Mucosa of descending colon (tissue), 3 donors: ENCODE data around the gene DOCK4. TPM values are rescaled to one million over a fixed set of nuclear protein-coding genes. Genes with fewer than 3 reads are reported as not detected.
A peak's percentile ranks its signal among the peaks of the same experiment; 100 is the strongest.

Experiments used
- ATAC-seq: fragments of 200-7000 bp; cut with Tn5 transposase; one replicate; pipeline ENCODE4 v1.9.1; 2020; ENCODE audit warnings: mild to moderate bottlenecking, moderate library complexity
- DNase-seq, 3 donors: peaks; one replicate each; pipeline ENCODE4 v3.0.0-alpha.2; 2020
- H3K36me3 ChIP-seq: fragments of 200-600 bp; one replicate; pipeline ENCODE4 v1.8.0; 2021; ENCODE audit warnings: low read depth, mild to moderate bottlenecking
- H3K4me1 ChIP-seq: fragments of 200-600 bp; one replicate; pipeline ENCODE4 v1.8.0; 2021; ENCODE audit warnings: low read depth, mild to moderate bottlenecking
- H3K4me3 ChIP-seq: fragments of 200-600 bp; one replicate; pipeline ENCODE4 v1.8.0; 2021; ENCODE audit warnings: mild to moderate bottlenecking
- H3K9me3 ChIP-seq: fragments of 200-600 bp; one replicate; pipeline ENCODE4 v1.8.0; 2021; ENCODE audit warnings: mild to moderate bottlenecking
- intact Hi-C, 2 donors: fragments of 100-400 bp; cut with DNase I in 1 of 2; cut with micrococcal nuclease in 1 of 2; formaldehyde crosslinking; loops; one replicate each; pipeline versions ENCODE4 v1.11.0 to v1.11.1; 2022; cut with DNase I, micrococcal nuclease
- total RNA-seq, 3 donors: library from RNA; stranded (reverse); fragmentation: NEBNext Ultra II Directional in 2 of 3; extraction: Animal tissue kit (Norgen Biotek cat#: 25700) in 2 of 3; gene quantifications; one replicate each; pipeline versions ENCODE4 v1.2.1 to v1.2.4, GENCODE V29; 2021 to 2023
- TF ChIP-seq, protein P1 (sequence below): fragments of 200-600 bp; IDR thresholded peaks from one replicate; pipeline ENCODE4 v1.8.0; 2022; ENCODE audit warnings: antibody characterized with exemption, mild to moderate bottlenecking
- donor health status: DM: no; HTN: no; CAD: no; lungs with moderate emphysema.
- donor health status: DM: no; HTN: no; CAD: no.
- donor health status: DM: no; HTN: yes; CAD: no.

The DOCK4 gene
- total RNA-seq, 3 donors from 2014 or later: 9.2 to 18.4 (median 12.7) TPM

GRCh38 chr7:111903016-111903415, 303.2 kb downstream of the DOCK4 start:
- Histone ChIP-seq H3K36me3 (no peaks in the 10 kb centered on the region), H3K4me1 (no peaks in the 10 kb centered on the region), H3K4me3 (no peak overlapping the region), H3K9me3 (no peaks in the 10 kb centered on the region)
- no peak for DNase-seq
- ATAC-seq: peak; percentile 94
- intact Hi-C loops: no loop called here
- TF ChIP-seq, protein P1, sequence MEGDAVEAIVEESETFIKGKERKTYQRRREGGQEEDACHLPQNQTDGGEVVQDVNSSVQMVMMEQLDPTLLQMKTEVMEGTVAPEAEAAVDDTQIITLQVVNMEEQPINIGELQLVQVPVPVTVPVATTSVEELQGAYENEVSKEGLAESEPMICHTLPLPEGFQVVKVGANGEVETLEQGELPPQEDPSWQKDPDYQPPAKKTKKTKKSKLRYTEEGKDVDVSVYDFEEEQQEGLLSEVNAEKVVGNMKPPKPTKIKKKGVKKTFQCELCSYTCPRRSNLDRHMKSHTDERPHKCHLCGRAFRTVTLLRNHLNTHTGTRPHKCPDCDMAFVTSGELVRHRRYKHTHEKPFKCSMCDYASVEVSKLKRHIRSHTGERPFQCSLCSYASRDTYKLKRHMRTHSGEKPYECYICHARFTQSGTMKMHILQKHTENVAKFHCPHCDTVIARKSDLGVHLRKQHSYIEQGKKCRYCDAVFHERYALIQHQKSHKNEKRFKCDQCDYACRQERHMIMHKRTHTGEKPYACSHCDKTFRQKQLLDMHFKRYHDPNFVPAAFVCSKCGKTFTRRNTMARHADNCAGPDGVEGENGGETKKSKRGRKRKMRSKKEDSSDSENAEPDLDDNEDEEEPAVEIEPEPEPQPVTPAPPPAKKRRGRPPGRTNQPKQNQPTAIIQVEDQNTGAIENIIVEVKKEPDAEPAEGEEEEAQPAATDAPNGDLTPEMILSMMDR: no peak

DNA sequence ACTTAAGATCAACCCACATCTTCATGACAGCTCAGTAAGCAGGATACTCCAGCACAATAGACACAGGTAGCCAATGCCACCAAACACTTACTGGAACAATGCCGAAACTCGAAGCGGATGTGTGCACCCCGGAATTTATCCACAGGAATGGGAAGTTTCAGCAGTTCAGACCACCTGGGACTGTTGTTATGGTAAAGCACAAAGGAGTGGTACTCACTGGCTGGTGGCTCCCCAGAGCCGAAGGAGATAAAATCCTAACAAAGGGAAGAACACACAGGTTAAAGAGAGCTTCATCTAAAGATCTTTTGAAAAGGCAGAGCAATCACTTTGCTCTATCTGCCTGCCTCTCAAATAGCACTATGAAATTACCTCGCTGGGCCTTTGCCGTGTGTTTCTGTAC, 305.9 kb downstream of the DOCK4 start:
- no peaks in the 10 kb centered on the region for H3K36me3 ChIP-seq
- intact Hi-C loops: no loop called here

DNA sequence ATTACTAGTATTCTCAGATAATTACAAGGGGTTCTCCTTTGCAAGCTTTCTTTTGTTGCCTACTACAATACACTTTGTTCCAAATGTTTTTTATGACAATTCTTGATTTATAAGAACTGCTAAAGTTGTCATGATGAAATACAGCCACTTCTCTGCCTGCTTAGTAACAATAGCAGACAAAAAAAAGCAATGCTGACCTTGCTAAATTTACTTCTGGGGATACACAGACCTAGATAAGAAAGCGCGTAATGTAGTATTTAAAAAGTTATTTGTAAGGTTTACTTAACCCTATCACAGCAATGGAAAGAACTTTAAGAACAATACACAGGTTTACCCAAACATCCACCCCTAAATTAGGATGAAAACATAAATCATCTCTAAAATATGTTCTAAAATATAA, 311.1 kb downstream of the DOCK4 start:
- TF ChIP-seq, protein P1: no peak
- Histone ChIP-seq H3K9me3 (no peaks in the 10 kb centered on the region), H3K4me1 (no peaks in the 10 kb centered on the region), H3K4me3 (no peak overlapping the region), H3K36me3 (no peaks in the 10 kb centered on the region)
- no peak for ATAC-seq
- DNase-seq: no peak
- intact Hi-C loops: no loop called here

More for the DNA sequence above, 305.9 kb downstream of the DOCK4 start:
- DNase-seq (no peak), ATAC-seq (no peak)
- H3K4me1 ChIP-seq: no peaks in the 10 kb centered on the region
- TF ChIP-seq, protein P1: no peak
- no peak overlapping the region for H3K4me3 ChIP-seq
- no peaks in the 10 kb centered on the region for H3K9me3 ChIP-seq

DNA sequence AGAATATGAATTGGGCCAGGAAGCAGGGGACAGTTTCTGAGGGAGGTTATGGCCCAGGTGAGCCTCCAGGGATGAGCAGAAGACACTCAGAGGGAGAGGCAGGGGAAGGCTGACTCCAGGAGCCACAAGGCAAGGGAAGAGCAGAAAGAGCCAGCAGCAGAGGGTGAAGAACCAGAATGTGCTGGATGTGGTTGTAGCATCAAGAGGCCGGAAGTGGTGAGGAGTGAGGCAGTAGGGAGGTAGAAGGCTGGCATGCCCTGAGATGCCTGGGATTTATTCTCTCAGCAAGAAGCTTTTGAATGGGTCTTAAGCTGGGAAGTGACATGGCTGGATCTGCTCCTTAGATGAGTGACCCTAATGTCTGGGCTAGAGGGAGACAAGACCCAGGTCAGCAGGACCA, 311.7 kb downstream of the DOCK4 start:
- H3K36me3 ChIP-seq: no peaks in the 10 kb centered on the region
- H3K9me3 ChIP-seq: no peaks in the 10 kb centered on the region
- no peaks in the 10 kb centered on the region for H3K4me1 ChIP-seq
- DNase-seq (no peak), ATAC-seq (no peak)
- H3K4me3 ChIP-seq: no peak overlapping the region
- intact Hi-C loops: no loop called here
- TF ChIP-seq, protein P1: no peak

GRCh38 chr7:111893190-111893589, 313.0 kb downstream of the DOCK4 start:
- TF ChIP-seq, protein P1: no peak
- Histone ChIP-seq H3K36me3 (no peaks in the 10 kb centered on the region), H3K4me1 (no peaks in the 10 kb centered on the region), H3K4me3 (no peak overlapping the region), H3K9me3 (no peaks in the 10 kb centered on the region)
- ATAC-seq (peak; percentile 90), DNase-seq (no peak)
- intact Hi-C loops: no loop called here

DNA sequence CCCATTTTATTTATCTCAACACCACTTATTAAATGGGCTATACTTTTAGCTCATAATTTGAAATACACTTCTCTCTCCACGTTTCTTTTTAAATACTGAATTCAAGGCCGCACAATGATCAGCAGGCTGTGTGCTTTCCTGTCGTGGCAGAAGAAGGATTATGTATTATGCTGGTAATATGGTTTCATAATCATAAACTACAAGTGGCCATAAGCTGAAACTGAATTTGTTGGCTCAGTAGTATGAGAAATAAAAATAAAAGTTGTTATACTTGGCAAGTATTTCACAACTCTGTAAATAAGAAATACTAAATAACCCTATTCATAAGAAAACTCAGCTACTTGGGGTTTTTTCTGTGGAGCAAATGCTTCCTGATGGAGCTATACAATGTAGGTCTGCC, 313.6 kb downstream of the DOCK4 start:
- no peaks in the 10 kb centered on the region for H3K4me1 ChIP-seq
- no peaks in the 10 kb centered on the region for H3K36me3 ChIP-seq
- DNase-seq (no peak), ATAC-seq (peak; percentile 64)
- H3K9me3 ChIP-seq: no peaks in the 10 kb centered on the region
- TF ChIP-seq, protein P1: no peak
- intact Hi-C loops: no loop called here
- no peak overlapping the region for H3K4me3 ChIP-seq
